Stimulated activated CD4-positive, alpha-beta T cell treated with anti-CD3 and anti-CD28 coated beads, Interleukin-1b, Interleukin-23, amount 100 ng/mL, for 4 hours (primary cell): Measurements from ENCODE around the gene C4BPA.

Experiments used
- DNase-seq, 2 donors: peaks; one replicate each; pipeline ENCODE4 v3.0.0-alpha.2; 2020; ENCODE audit warnings: low read depth in 2 of 2

C4BPA gene

DNA sequence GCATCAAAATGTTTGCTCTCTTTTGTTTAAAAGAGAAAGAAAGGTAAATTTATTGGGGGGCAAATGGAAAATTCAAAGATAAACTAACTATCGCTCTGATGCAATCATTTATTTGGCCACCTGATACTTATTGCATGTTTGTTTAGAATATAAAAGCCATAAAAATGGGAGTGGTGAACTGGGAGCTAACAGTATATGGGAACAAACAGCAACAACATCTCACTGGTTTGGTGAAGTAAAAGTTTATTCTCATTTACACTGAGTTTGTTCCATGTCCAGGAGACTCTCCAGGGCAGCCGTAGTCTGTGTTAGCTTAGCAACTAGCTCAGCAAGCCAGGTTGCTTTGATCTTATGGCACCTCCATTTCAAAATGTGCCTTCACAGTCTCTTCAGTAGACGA is 20.4 kb downstream of the C4BPA start:
- DNase-seq = no peak

- DNase-seq = no peak
Observed at GRCh38 chr1:207128336-207128921, 24.4 kb downstream of the C4BPA start.

GRCh38 chr1:207129053-207129452 is 25.0 kb downstream of the C4BPA start:
- DNase-seq = no peak

- DNase-seq = no peak
Observed at GRCh38 chr1:207130252-207131036, 26.4 kb downstream of the C4BPA start.

DNA sequence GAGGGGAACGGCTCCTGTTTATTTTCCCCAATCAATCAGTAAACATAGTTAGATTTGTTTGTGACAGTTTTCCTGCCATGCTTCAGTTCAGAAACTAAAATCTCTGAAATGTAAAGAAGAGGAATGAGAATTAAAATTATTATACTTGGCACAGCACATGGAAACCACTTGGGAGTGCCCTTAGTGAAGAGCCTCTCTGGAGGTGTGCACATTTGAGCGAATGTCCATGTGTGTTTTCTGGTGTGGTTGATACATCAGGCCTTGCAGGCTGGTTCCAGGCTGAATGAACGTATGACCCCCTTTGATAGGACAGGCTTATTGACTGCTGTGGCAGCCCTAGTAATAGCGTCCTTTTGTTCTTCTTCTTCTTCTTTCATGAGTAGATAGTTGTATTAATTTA is 27.1 kb downstream of the C4BPA start:
- no peak for DNase-seq

- DNase-seq = no peak
Observed at GRCh38 chr1:207134581-207134980, 30.5 kb downstream of the C4BPA start.

GRCh38 chr1:207139616-207140015 is 35.6 kb downstream of the C4BPA start:
- DNase-seq = no peak

GRCh38 chr1:207140536-207140935 is 36.5 kb downstream of the C4BPA start:
- DNase-seq = no peak

- no peak for DNase-seq
Observed at GRCh38 chr1:207145401-207146058, 41.5 kb downstream of the C4BPA start.

DNA sequence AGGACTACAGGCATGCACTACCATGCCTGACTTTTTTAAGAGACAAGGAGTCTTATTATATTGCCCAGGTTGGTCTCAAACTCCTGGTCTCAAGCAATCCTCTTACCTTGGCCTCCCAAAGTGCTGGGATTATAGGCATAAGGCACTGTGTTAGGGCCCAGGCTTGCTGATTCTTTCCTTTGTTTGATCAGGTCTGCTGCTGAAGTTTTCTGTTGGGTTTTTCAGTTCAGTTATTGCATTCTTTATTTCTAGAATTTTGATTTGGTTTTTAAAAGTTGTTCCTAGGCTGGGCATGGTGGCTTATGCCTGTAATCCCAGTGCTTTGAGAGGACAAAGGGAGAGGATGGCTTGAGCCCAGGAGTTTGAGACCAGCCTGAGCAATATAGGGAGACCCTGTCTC is 47.9 kb downstream of the C4BPA start:
- no peak for DNase-seq

DNA sequence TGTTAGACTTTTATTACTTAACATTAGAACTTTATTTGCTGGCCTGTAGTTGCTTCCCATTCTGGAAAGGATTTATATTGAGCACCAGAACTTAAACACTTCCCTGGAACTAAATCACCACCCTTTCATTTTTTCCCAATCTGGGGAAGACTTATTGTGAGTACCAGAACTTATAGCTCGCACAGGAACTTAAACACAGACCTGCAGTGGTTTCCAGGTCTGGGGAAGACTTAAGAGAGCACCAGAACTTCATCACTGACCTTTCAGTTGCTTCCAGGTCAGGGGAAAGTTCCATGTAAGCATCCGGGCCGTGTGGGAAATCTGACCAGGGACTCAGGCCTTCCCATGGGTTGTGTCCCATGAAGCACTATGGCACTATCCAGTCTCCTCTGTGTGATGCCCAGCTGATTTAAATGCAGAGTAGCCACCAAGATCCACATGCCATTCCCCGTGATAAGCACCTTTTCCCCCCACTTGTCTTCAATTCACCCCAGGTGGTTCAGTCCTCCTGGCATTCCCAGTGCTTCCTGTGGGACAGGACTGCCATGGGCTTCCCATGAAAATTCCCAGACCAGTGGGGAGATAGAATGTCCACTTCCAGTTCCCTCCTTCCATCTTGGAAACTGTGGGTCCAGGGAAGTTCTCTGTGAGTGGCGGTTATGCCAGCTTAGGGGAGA is 48.9 kb downstream of the C4BPA start:
- DNase-seq = no peak

- DNase-seq = no peak
Observed at GRCh38 chr1:207155028-207155427, 51.0 kb downstream of the C4BPA start.

DNA sequence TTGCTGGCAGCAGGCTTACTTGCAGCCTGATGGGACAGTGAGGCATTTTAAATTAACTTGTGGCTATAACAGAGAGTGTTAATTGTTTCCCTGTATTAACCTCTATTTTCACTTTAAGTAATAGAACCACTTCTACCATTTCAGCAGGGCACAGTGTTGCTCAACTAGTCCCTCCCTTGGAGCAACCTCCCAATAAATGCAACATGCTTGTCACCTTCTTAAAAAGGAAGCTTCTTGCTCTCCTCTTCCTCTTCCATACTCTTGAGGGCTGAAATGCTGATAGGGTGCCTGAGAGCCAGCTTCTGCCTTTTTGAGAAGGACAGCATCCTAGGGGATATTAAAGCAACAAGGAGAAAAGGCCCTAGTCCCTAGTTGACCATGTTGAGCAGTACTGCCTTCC is 52.1 kb downstream of the C4BPA start:
- DNase-seq = no peak

DNA sequence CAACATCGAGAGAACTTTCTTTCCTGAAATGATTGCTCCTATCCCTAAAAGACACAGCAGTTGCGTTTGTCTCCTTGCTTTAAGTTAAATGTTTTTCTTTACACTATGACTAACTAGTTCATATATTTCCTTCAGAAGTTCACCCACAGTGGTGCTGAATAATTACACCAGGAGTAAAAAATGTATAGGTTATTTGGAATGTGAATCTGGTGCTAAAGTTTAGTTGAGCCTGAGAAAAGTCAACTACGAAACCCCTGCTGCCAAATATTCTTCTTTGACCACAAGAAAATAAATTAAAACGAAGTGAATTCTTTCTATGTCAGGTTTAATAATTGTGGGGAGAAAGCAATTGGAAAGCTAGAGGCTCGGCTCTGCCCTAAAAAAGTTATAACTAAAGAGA is 52.8 kb downstream of the C4BPA start:
- DNase-seq = no peak

DNA sequence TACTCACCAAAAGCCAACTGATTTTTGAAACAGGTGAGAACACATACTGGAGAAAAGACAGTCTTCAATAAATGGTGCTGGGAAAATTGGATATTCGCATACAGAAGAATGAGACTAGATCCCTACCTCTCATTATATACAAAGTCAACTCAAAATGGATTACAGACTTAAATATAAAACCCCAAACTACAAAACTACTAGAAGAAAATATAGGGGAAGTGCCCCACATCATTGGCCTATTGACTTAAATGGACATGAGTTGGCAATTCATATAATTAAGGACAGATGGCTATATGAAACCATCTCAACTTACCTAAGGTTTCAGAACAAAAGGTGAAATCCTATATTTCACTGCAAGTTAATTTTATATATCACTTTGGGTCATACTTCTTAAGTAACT is 60.1 kb downstream of the C4BPA start:
- no peak for DNase-seq

GRCh38 chr1:207172321-207172720 is 68.3 kb downstream of the C4BPA start:
- no peak for DNase-seq

- DNase-seq = no peak
Observed at GRCh38 chr1:207172885-207173284, 68.9 kb downstream of the C4BPA start.

DNA sequence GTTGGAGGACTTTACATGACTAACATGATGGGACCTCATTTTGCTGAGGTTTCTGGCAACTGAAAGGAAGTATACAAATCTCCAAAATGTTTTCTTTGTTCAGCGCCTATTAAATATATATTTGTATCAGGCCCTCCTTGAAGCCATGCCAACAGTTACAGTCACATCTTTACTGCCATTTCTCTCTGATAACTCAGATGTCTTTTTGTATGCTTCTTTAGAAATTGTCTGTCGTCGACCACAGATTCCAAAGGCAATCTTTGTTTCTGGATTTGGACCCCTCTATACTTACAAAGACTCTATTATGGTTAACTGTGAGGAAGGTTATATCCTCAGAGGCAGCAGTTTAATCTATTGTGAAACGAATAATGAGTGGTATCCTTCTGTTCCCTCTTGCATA is 69.4 kb downstream of the C4BPA start:
- no peak for DNase-seq

DNA sequence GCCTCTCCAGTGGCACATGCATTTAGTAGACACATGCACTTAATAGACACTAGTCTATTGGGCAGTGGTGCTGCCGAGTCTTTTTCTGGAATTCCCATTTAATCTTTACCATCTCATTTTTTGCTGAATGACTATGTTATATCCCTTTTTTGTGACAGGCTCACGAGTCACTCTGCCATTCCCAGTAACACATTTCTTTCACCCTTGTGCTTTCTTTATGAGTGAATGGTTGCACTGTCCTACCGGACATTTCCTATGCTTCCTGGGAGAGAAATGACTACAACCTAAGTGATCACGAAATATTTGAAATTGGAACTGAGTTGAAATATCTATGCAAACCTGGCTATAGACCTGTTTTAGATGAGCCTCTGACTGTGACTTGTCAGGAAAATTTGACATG is 70.9 kb downstream of the C4BPA start:
- no peak for DNase-seq

DNA sequence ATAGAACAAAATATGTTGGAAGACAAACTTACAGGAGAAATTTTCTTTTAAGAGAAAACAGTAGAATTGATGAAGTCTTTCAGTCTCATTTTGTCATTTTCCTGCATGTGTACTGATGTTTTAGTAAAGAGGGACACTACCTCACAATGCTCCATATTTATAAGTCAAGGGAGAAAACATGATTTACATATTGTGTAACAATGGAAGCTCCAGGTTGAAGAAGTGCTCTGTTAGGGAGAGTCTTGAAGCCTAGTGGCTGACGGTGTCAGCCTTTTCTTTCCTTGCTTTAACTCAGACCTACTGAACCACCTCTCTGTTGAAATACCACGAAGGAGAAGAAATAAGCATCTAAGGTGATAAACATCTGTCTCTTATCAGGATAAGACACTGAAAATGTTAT is 75.0 kb downstream of the C4BPA start:
- no peak for DNase-seq

DNA sequence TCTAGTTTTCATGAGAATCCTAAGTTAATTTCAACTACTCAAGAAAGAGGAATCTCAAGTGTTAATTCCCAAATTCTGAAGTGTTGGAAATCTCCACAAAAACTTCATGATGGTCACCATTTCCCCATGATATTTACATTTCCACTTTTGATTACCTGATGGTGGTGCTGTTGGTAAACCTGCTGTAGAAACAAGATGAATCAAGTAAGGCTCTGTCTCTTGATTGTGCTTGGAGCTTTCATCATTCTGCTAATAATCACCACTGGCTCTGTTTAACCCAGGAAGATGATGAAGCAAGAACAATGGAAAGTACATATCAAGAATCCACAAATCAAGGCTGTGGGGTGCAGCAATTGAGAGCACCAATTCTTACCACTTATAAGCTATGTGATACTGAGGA is 77.8 kb downstream of the C4BPA start:
- no peak for DNase-seq

DNA sequence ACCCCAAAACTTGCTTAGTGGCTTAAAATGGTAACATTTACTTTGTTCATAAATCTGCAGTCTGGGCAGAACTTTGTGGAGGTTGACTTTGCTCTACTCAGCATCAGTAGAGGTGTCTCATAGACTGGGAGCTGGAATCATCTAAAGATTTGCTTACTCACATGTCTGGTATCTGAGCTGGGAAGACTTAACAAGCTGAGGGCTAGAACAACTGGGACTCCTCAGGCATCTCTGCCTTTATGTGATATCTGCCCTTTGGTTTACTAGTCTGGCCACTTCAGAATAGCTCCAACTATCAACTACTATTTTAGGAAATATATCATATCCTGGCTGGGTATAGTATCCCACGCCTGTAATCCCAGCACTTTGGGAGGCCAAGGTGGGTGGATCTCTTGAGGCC is 82.5 kb downstream of the C4BPA start:
- DNase-seq = no peak

DNA sequence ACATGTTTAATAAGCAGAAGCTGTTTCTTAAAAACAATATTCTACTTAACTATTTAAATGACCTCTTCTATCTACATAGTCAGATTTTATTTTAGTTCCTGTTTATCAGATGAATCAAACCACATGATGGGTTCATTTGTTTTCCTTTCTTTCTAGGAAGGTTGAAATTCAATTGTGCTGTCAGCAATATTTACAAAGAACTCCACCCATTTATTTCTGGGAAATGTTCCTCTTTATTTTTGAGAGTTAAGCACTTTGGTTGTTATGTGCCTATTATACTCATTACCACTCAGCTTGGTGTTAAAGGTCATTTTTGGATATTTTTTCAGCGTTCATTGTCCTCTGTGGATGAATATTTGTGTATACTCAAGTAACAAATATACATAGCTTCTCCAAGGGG is 84.9 kb downstream of the C4BPA start:
- DNase-seq = no peak
